Measurements from ENCODE around the gene CCDC186. TPM values are rescaled to one million over a fixed set of nuclear protein-coding genes. Genes with fewer than 3 reads are reported as not detected.

CCDC186 gene
- total RNA-seq, 1 experiment from 2014 or later: 14.3 TPM

GRCh38 chr10:114172776-114173602, 1.0 kb downstream of the CCDC186 start:
- CTCF ChIA-PET: no interaction called here
- peak overlapping the region; percentile 92 for H3K27ac ChIP-seq
- H3F3A ChIP-seq (ENCODE audit: insufficient read depth, low read depth): peaks cover 14% of the 10 kb centered on the region
- intact Hi-C loops (cut with micrococcal nuclease; ENCODE audit: unreplicated experiment): loop anchor here (10.0 kb wide), 1 partner anchor 102 kb away; no protein-coding TSS in a partner anchor
- H3K9me3 ChIP-seq (ENCODE audit: insufficient read depth, low read depth): peaks cover 5% of the 10 kb centered on the region
- DNase-seq: no peak
- no peaks in the 10 kb centered on the region; the same call in 1 of the 2 replicates for H4K20me1 ChIP-seq (ENCODE audit: insufficient read depth)
- peak overlapping the region; percentile 89 for H3K4me3 ChIP-seq
- H3K27me3 ChIP-seq (ENCODE audit: insufficient read depth, low read depth): no peaks in the 10 kb centered on the region
- TF ChIP-seq CTCF (conservative IDR thresholded peaks at IDR 0.05) (no peak), EZH2 (IDR thresholded peaks at IDR 0.05; ENCODE audit: low read depth) (no peak)
- peak overlapping the region; percentile 92 for H2AFZ ChIP-seq
- POLR2A ChIA-PET (ENCODE audit: unreplicated experiment): interaction anchor here (0.5 kb wide), 1 partner anchor 134 kb away, joined by 3 read pairs; no protein-coding TSS in a partner anchor
- H3K79me2 ChIP-seq (ENCODE audit: low read depth): peaks cover 57% of the 10 kb centered on the region
- BruUV-seq (replicated peaks): no TSS peak
- no peaks in the 10 kb centered on the region for H3K9me2 ChIP-seq (ENCODE audit: insufficient read depth)
- peaks cover 32% of the 10 kb centered on the region for H3K4me1 ChIP-seq (replicated peaks; ENCODE audit: insufficient read depth)
- peaks cover 12% of the 10 kb centered on the region; the same call in 1 of the 2 replicates for H3K36me3 ChIP-seq (ENCODE audit: low read depth)
- peak overlapping the region; percentile 96 for H3K4me2 ChIP-seq

GRCh38 chr10:114172216-114172615, 1.8 kb downstream of the CCDC186 start:
- Histone ChIP-seq H3K27ac (peak overlapping the region; percentile 92; the same call in 1 of the 2 replicates), H3K4me2 (peak overlapping the region; percentile 96), H3K36me3 (ENCODE audit: low read depth) (peaks cover 13% of the 10 kb centered on the region; the same call in 1 of the 2 replicates), H3K9me3 (ENCODE audit: insufficient read depth, low read depth) (peaks cover 5% of the 10 kb centered on the region), H3K4me3 (peak overlapping the region; percentile 89), H3K27me3 (ENCODE audit: insufficient read depth, low read depth) (no peaks in the 10 kb centered on the region), H3F3A (ENCODE audit: insufficient read depth, low read depth) (peaks cover 14% of the 10 kb centered on the region), H3K79me2 (ENCODE audit: low read depth) (peaks cover 61% of the 10 kb centered on the region), H3K4me1 (replicated peaks; ENCODE audit: insufficient read depth) (peaks cover 28% of the 10 kb centered on the region), H4K20me1 (ENCODE audit: insufficient read depth) (no peaks in the 10 kb centered on the region; the same call in 1 of the 2 replicates), H2AFZ (no peak overlapping the region), H3K9me2 (ENCODE audit: insufficient read depth) (no peaks in the 10 kb centered on the region)
- POLR2A ChIA-PET (ENCODE audit: unreplicated experiment): interaction anchor here (0.5 kb wide), 1 partner anchor 149 kb away, joined by 3 read pairs; no protein-coding TSS in a partner anchor
- DNase-seq: no peak
- intact Hi-C loops (cut with micrococcal nuclease; ENCODE audit: unreplicated experiment): loop anchor here (10.0 kb wide), 1 partner anchor 103 kb away; no protein-coding TSS in a partner anchor
- no TSS peak for BruUV-seq (replicated peaks)
- TF ChIP-seq EZH2 (IDR thresholded peaks at IDR 0.05; ENCODE audit: low read depth) (no peak), CTCF (conservative IDR thresholded peaks at IDR 0.05) (no peak)
- CTCF ChIA-PET: no interaction called here

GRCh38 chr10:114168450-114169009, 5.5 kb downstream of the CCDC186 start:
- H3K79me2 ChIP-seq (ENCODE audit: low read depth): peaks cover 80% of the 10 kb centered on the region
- TF ChIP-seq EZH2 (IDR thresholded peaks at IDR 0.05; ENCODE audit: low read depth) (no peak), CTCF (conservative IDR thresholded peaks at IDR 0.05) (no peak)
- no peaks in the 10 kb centered on the region; the same call in 1 of the 2 replicates for H4K20me1 ChIP-seq (ENCODE audit: insufficient read depth)
- H3K9me3 ChIP-seq (ENCODE audit: insufficient read depth, low read depth): peaks cover 5% of the 10 kb centered on the region
- intact Hi-C loops (cut with micrococcal nuclease; ENCODE audit: unreplicated experiment): no loop called here
- peaks cover 34% of the 10 kb centered on the region for H3K4me1 ChIP-seq (replicated peaks; ENCODE audit: insufficient read depth)
- no peak overlapping the region for H3K27ac ChIP-seq
- H3K36me3 ChIP-seq (ENCODE audit: low read depth): peaks cover 15% of the 10 kb centered on the region; the same call in 1 of the 2 replicates
- no peak overlapping the region for H3K4me3 ChIP-seq
- CTCF ChIA-PET: no interaction called here
- H3K4me2 ChIP-seq: no peak overlapping the region
- no TSS peak for BruUV-seq (replicated peaks)
- POLR2A ChIA-PET (ENCODE audit: unreplicated experiment): no interaction called here
- no peaks in the 10 kb centered on the region for H3K9me2 ChIP-seq (ENCODE audit: insufficient read depth)
- no peak for DNase-seq
- H3F3A ChIP-seq (ENCODE audit: insufficient read depth, low read depth): peaks cover 11% of the 10 kb centered on the region; the same call in 1 of the 2 replicates
- no peak overlapping the region for H2AFZ ChIP-seq
- H3K27me3 ChIP-seq (ENCODE audit: insufficient read depth, low read depth): no peaks in the 10 kb centered on the region

Data from PC-9 (cell line).